Occipital lobe (tissue), 2 donors: ENCODE data around the gene UBA6. TPM values are rescaled to one million over a fixed set of nuclear protein-coding genes. Genes with fewer than 3 reads are reported as not detected.
"Not testable (repeated sequence)": the region's sequence is repeated elsewhere in the genome, so short reads cannot be mapped to it uniquely, and the experiment has no call there.

ENCODE experiments used
- DNase-seq: peaks from one replicate; lab custom pipeline; 2025; lab: John Stamatoyannopoulos, UW
- total RNA-seq: library from RNA; depleted of rRNA; stranded (reverse); fragments of >200 nt; gene quantifications from one replicate; pipeline ENCODE4 v1.2.3, GENCODE V29; 2014

The UBA6 gene
- total RNA-seq, 1 donor from 2014 or later, result 127 TPM

- no peak for DNase-seq
Observed at GRCh38 chr4:67714248-67714583, 13.3 kb upstream of the UBA6 start.

DNA sequence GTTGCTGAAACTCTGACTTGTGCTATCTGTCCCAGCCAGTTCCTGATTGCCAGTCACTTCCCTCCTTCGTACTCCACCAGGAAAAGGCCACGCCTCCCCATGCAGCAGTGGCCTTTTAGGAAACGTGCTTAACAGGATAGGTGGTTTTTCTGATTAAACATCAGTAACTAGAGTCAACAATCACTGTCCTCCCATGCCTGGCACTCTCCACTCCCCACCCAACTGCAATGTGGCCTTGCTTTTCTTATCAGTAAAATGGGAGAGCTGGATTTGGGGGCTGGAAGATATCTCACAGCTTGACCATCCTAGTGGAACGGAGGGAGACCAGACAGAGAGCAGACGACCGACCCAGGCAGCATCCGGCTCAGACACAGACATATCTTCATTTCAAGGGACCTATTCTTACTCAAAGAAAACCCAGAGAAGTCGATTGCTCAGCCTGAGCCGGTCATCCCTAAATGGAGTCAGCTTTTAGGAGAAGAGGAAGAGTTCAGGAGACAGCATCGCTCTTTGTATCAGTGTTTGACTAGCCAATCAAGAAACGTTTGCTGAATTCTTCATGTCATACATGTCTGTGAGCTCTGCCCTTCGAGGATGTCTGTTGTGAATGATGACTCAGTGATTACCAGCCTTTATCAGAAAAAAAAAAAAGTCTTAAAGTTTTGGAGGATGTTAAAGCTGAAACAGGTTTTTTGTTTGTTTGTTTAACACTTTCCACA lies 12.7 kb upstream of the UBA6 start:
- DNase-seq, result no peak

DNA sequence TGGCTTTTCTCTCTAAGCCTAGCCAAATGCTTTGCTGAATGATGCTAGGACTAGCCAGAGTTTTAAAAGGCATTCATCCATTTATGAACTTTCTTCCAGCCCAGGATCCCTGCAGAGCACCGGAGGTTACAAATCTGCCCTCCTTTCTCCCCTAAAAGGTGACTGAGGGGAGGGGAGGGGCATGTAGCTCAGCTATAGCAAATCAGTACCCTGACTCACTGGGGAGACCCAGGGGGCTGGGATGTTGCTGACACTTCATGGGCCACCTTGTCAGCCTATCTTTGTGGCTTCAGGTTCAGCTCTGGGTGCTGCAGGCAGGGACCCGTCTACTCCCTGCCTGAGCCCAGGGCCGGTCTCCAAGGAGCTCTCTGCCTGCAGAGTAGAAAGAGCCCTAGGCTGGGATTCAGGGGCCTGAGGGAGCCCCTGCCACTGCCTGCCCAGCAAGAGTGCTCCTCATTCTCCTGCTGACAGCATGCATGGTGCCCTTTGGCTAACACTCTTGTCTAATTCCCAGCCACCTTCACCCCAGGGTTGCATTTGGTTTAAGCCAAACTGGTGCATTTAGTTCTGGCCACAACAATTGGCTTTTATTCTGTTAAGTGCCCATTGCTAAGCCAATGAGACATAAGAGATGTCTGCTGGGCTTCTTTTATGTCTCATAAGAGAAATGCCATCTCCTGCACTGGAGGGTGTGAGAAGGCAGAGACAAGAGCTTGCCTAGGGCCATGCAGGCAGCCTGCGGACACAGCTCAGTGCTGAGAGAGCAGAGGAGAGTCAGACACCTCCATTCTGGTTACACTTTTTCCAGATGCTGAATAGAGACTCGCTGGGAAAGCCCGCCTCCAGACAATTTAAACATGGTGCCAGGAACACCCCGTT lies 11.9 kb upstream of the UBA6 start:
- DNase-seq, result no peak

DNA sequence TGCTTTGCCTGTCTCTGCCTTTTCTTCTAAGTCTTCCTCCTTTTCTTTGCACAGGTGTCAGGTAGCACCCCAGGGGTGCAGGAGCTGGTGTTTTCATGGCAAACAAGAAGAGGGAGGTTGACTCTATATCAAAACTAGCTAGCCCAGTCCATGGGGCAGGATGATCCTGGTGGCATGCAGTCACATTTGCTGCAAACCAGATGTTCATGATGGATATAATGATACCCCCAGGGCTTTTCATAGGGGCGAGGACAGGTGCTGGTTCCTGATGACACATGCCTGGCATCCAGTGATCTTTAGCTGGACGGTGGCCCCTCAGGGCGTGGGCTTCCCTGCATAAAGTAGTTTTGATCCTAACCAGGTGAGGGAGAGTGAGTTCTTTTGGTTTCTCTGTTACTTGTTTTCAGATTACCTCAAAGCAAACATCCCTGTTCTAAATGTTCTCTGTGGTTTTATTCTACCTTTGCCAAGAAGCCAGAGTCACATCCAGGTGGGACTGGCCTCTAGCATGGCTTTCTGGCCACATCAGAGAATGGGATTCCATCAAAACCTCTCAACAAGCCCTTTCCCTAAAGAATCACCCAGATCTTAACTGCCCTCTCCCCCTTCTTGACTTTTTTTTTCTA lies 11.2 kb upstream of the UBA6 start:
- no peak for DNase-seq

DNA sequence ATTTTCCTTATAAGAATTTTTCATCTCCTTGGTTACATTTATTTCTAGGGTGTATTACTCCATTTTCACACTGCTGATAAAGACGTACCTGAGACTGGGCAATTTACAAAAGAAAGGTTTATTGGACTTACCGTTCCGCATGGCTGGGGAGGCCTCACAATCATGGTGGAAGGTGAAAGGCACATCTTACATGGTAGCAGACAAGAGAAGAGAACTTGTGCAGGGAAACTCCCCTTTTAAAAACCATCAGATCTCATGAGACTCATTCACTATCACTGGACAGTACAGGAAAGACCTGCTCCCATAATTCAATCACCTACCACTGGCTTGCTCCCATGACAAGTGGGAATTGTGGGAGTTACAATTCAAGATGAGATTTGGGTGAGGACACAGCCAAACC lies 5.7 kb upstream of the UBA6 start:
- not testable (repeated sequence) for DNase-seq

DNA sequence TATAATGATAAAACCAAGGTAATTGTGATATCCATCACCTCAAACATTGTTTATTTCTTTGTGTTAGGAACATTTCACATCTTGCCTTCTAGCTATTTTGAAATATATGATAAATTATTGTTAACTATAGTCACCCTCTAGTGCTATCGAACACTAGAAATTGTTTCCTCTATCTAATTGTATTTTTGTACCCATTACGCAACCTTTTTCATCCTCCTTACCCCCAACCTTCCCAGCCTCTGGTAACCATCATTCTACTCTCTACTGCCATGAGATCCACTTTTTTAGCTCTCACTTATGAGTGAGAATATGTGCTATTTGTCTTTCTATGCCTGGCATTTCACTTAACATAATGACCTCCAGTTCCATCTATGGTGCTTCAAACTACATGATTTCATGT lies 3.9 kb upstream of the UBA6 start:
- no peak for DNase-seq

GRCh38 chr4:67702166-67702565 lies 1.2 kb upstream of the UBA6 start:
- DNase-seq, result no peak

DNA sequence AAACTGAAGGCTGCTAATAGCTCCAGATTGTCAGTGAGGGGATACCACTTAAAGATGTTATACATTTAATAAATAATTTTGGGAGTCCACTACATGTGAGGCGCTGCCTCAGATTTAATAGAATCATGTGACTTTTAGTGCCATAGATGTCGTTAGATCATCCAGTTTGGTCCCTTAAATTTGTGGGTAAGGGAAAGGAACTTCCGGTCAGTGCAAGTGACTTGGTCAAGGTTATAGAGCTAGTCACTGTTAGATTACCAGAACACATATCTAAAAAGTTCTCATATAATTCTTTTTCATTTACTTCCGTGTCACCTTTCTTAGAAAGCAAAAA lies 529 bp upstream of the UBA6 start:
- DNase-seq, result no peak

- no peak for DNase-seq
Observed at GRCh38 chr4:67700116-67700737, 728 bp downstream of the UBA6 start.

DNA sequence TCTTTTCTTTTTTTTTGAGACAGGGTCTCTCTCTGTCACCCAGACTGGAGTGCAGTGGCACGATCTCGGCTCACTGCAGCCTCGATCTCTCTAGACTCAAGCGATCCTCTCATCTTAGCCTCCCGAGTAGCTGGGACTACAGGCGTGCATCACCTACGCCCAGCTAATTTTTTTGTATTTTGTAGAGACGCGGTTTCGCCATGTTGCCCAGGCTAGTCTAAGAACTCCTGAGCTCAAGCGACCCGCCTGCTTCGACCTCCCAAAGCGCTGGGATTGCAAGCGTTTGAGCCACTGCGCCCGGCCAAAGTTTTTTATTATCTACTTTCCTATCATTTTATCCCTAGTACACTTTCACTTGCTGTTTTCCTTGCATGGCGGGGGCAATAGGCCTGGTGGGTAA lies 1.4 kb downstream of the UBA6 start:
- no peak for DNase-seq

- no peak for DNase-seq
Observed at GRCh38 chr4:67697860-67698687, 2.9 kb downstream of the UBA6 start.

GRCh38 chr4:67696061-67696460 lies 4.9 kb downstream of the UBA6 start:
- no peak for DNase-seq

- no peak for DNase-seq
Observed at GRCh38 chr4:67694662-67695061, 6.3 kb downstream of the UBA6 start.

GRCh38 chr4:67691328-67691727 lies 9.6 kb downstream of the UBA6 start:
- no peak for DNase-seq

- no peak for DNase-seq
Observed at GRCh38 chr4:67687636-67688035, 13.3 kb downstream of the UBA6 start.

DNA sequence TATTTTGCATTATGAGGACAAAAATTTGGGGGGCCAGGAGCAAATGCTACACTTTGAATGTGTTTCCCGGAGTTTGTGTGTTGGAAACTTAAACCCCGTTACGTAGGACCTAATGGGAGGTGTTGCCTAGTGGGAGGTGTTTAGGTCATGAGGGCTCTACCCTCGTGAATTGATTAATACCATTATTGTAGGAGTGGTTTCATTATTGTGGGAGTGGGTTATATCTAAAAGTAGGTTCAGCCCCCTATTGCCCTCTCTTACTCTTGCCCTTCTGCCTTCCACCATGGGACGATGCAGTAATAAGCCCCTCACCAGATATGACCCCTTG lies 15.5 kb downstream of the UBA6 start:
- no peak for DNase-seq

DNA sequence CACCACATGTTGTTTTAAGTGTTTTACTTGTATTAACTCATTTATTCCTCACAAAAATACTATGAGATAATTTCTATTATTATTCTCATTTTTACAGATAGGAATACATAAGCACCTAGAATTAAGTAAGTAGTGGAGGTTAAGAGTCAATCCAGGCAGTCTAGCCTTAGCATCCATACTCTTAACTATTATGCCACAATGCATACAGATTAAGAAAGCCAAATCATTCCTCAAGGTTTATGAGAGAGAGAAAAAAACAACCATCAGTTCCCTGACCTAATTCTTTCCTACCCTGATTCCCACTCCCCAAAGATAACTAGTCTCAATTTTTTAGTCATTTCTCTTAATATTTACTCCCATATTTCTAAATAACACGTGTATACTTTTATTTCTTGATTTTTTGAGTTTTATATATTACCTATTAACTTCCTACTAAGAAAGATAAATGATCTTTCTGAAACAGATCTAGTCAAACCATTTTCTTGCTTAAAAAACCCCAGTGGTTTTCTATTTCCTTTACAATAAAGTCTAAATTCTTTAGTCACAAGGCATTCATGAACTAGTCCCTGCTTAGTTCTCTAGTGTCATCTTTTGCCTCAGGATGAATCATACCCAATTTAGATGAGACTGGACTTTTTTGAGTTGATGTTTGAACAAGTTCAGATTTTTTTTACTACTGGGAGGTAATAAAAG lies 16.0 kb downstream of the UBA6 start:
- no peak for DNase-seq

GRCh38 chr4:67682266-67682665 lies 18.7 kb downstream of the UBA6 start:
- DNase-seq, result no peak

- no peak for DNase-seq
Observed at GRCh38 chr4:67680581-67681222, 20.3 kb downstream of the UBA6 start.

DNA sequence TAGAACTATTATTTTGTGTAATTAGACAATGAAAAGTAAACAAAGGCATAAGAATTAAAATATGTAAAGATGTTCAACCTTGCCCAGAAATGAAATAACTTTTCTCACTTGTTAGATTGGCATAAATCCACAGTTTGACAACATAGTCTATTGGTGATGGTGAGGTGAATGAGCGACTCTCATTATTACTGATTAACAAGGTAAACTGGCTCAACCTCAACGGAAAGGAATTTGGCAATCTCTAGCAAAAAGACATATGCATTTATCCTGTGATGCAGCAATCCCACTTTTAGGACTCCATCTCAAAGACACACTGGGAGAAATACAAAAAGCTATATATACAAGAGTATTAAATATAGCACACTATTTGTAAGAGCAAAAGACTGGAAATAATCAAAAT lies 22.3 kb downstream of the UBA6 start:
- no peak for DNase-seq
